Neural crest cell (in vitro differentiated cells): ENCODE results near the gene WDR89. TPM values are rescaled to one million over a fixed set of nuclear protein-coding genes. Genes with fewer than 3 reads are reported as not detected.
A peak's percentile ranks its signal among the peaks of the same experiment; 100 is the strongest.

Experiments used
- DNase-seq: peaks from one replicate; pipeline ENCODE4 v3.0.0; 2021; ENCODE audit warnings: low read depth, mixed read lengths, low spot score
- H3K27ac Mint-ChIP-seq: one replicate; pipeline ENCODE4 v1.8.0; 2021; ENCODE audit warnings: mild to moderate bottlenecking, mixed read lengths; ENCODE audit not compliant: unreplicated experiment
- H3K27me3 Mint-ChIP-seq: 2 replicates; pipeline ENCODE4 v1.8.0; 2021; ENCODE audit warnings: low read depth, mild to moderate bottlenecking, mixed read lengths
- H3K36me3 Mint-ChIP-seq: 2 replicates; pipeline ENCODE4 v1.8.0; 2021; ENCODE audit warnings: low read depth, mild to moderate bottlenecking, mixed read lengths
- H3K4me1 Mint-ChIP-seq: 2 replicates; pipeline ENCODE4 v1.8.0; 2021; ENCODE audit warnings: mixed read lengths
- H3K4me3 Mint-ChIP-seq: one replicate; pipeline ENCODE4 v1.8.0; 2021; ENCODE audit warnings: mild to moderate bottlenecking, mixed read lengths
- H3K9me3 Mint-ChIP-seq: 2 replicates; pipeline ENCODE4 v1.8.0; 2021; ENCODE audit warnings: mixed read lengths
- total RNA-seq: library from RNA; stranded (reverse); gene quantifications from 2 replicates; pipeline ENCODE4 v1.2.1, GENCODE V29; 2021
- TF ChIP-seq, protein P1 (sequence below): fragments of 200-600 bp; sonication (generic); conservative IDR thresholded peaks from 2 replicates; pipeline ENCODE4 v1.5.0; 2021; ENCODE audit warnings: antibody characterized with exemption, mild to moderate bottlenecking

Gene WDR89
- total RNA-seq, 1 donor from 2014 or later, result 23.6 TPM

GRCh38 chr14:63581491-63581890 lies 60.2 kb downstream of the WDR89 start:
- H3K9me3 Mint-ChIP-seq, result no peaks in the 10 kb centered on the region
- no peaks in the 10 kb centered on the region for H3K36me3 Mint-ChIP-seq
- H3K4me3 Mint-ChIP-seq, result no peak overlapping the region
- H3K4me1 Mint-ChIP-seq, result no peaks in the 10 kb centered on the region
- TF ChIP-seq, protein P1, sequence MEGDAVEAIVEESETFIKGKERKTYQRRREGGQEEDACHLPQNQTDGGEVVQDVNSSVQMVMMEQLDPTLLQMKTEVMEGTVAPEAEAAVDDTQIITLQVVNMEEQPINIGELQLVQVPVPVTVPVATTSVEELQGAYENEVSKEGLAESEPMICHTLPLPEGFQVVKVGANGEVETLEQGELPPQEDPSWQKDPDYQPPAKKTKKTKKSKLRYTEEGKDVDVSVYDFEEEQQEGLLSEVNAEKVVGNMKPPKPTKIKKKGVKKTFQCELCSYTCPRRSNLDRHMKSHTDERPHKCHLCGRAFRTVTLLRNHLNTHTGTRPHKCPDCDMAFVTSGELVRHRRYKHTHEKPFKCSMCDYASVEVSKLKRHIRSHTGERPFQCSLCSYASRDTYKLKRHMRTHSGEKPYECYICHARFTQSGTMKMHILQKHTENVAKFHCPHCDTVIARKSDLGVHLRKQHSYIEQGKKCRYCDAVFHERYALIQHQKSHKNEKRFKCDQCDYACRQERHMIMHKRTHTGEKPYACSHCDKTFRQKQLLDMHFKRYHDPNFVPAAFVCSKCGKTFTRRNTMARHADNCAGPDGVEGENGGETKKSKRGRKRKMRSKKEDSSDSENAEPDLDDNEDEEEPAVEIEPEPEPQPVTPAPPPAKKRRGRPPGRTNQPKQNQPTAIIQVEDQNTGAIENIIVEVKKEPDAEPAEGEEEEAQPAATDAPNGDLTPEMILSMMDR, result no peak
- H3K27me3 Mint-ChIP-seq, result no peaks in the 10 kb centered on the region
- H3K27ac Mint-ChIP-seq, result no peak overlapping the region
- DNase-seq, result no peak

DNA sequence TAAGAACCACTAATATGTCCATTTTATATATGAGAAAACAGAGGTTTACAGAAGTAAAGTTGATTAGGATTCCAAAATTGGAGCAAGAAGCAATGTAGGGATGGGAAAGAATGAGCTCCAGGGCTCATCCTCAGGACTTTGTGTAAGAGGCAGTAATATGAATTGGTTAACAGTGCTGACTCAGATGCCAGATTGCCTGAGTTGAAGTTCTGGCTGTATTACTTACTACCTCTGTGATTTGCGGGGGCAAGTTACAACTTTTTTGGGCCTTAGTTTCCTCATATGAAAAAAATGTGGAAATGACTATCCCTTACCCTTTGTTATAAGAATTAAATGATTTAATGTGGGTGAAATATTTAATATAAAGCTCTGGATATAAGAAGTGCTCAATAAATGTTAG lies 63.4 kb downstream of the WDR89 start:
- no peak overlapping the region for H3K27ac Mint-ChIP-seq
- no peaks in the 10 kb centered on the region for H3K9me3 Mint-ChIP-seq
- H3K27me3 Mint-ChIP-seq, result no peaks in the 10 kb centered on the region
- no peak for DNase-seq
- no peak overlapping the region for H3K4me3 Mint-ChIP-seq
- H3K4me1 Mint-ChIP-seq, result no peaks in the 10 kb centered on the region
- no peaks in the 10 kb centered on the region for H3K36me3 Mint-ChIP-seq
- TF ChIP-seq, protein P1, result no peak

DNA sequence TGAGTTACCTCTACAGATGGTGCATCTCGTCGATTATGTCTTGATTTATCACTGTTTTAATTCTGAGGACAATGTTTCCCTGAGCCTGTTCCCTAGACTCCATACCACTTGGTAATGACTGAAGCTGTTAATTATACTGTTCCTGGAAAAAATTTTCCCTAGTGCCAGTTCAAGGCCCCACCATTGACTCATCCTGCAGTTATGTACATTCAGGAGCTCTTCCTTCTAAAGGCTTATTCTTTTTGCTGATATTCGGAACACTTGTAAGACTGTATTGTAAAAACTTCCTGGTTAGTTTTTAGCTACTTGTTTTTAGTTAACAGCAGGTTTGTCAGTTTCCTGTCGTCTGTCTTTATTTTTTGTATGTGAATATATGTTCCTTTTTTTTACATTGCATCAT lies 68.1 kb downstream of the WDR89 start:
- no peaks in the 10 kb centered on the region for H3K4me1 Mint-ChIP-seq
- DNase-seq, result no peak
- no peaks in the 10 kb centered on the region for H3K36me3 Mint-ChIP-seq
- no peak overlapping the region for H3K4me3 Mint-ChIP-seq
- H3K27me3 Mint-ChIP-seq, result peaks cover 2% of the 10 kb centered on the region
- H3K27ac Mint-ChIP-seq, result no peak overlapping the region
- H3K9me3 Mint-ChIP-seq, result no peaks in the 10 kb centered on the region
- TF ChIP-seq, protein P1, result no peak

DNA sequence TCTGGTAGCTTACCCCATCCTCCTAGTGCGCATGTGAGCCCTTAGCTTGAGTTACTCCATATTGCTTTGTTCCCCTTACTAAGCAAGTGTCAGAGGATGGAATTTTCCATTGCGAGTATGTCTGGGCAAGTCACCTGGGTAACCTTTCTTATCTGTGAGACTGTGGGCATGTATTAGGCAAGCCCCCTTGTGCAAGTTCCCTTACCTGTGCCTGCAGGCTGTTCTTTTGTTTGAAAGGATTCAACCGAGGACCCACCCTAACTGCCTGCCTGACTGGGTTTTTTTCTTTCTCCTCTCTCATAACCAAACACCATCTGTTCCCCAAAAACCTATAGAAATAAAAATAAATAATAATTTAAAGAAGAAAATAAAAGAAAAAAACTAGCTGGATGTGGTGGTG lies 76.2 kb downstream of the WDR89 start:
- Mint-ChIP-seq H3K4me3 (no peak overlapping the region), H3K27me3 (peaks cover 4% of the 10 kb centered on the region), H3K4me1 (no peaks in the 10 kb centered on the region), H3K9me3 (no peaks in the 10 kb centered on the region), H3K27ac (no peak overlapping the region), H3K36me3 (no peaks in the 10 kb centered on the region)
- no peak for DNase-seq
- TF ChIP-seq, protein P1, result no peak

GRCh38 chr14:63564318-63564717 lies 77.4 kb downstream of the WDR89 start:
- H3K9me3 Mint-ChIP-seq, result no peaks in the 10 kb centered on the region
- H3K4me3 Mint-ChIP-seq, result no peak overlapping the region
- TF ChIP-seq, protein P1, result no peak
- H3K27ac Mint-ChIP-seq, result peak overlapping the region; percentile 43
- no peak for DNase-seq
- no peaks in the 10 kb centered on the region for H3K36me3 Mint-ChIP-seq
- no peaks in the 10 kb centered on the region for H3K4me1 Mint-ChIP-seq
- H3K27me3 Mint-ChIP-seq, result peaks cover 4% of the 10 kb centered on the region
